DOHH2 (cell line): ENCODE measurements around the gene CNTNAP2.

Experiments
- CTCF ChIP-seq: fragments of 200-600 bp; sonication (generic); IDR thresholded peaks from one replicate; pipeline ENCODE4 v1.5.1; 2014; ENCODE audit warnings: antibody characterized with exemption, mild to moderate bottlenecking, low read depth, low read length; ENCODE audit not compliant: poor library complexity, severe bottlenecking
- EZH2phosphoT487 ChIP-seq: fragments of 200-600 bp; sonication (generic); IDR thresholded peaks from 2 replicates; pipeline ENCODE4 v1.6.1; 2017; ENCODE audit warnings: borderline replicate concordance, mild to moderate bottlenecking, antibody characterized with exemption, low read length, moderate library complexity, mixed read lengths

- TF ChIP-seq CTCF (no peak), EZH2phosphoT487 (no peak)
Measured at GRCh38 chr7:147912946-147913638, 1796.5 kb downstream of the CNTNAP2 start.
